Thymus (tissue), 11 donors: ENCODE data around the gene CAND1. TPM values are rescaled to one million over a fixed set of nuclear protein-coding genes. Genes with fewer than 3 reads are reported as not detected.
A peak's percentile ranks its signal among the peaks of the same experiment; 100 is the strongest.

Experiments used
- DNase-seq, 9 donors: peaks; one replicate each; pipeline ENCODE4 v3.0.0-alpha.2; 2013; ENCODE audit warnings: low spot score in 9 of 9, low read depth in 6 of 9, missing footprints in 1 of 9
- H3K27ac ChIP-seq, 2 donors: one replicate each; pipeline ENCODE4 v1.5.1; 2013; ENCODE audit warnings: control low read depth in 1 of 2, low read depth in 1 of 2, low read length in 1 of 2, mild to moderate bottlenecking in 1 of 2, moderate library complexity in 1 of 2
- H3K27me3 ChIP-seq, 2 donors: one replicate each; pipeline ENCODE4 v1.5.1; 2013; ENCODE audit warnings: low read length in 1 of 2; ENCODE audit not compliant: control insufficient read depth in 2 of 2, insufficient read depth in 1 of 2
- H3K36me3 ChIP-seq, 2 donors: one replicate each; pipeline ENCODE4 v1.5.1; 2013; ENCODE audit warnings: low read length in 1 of 2, mild to moderate bottlenecking in 1 of 2, moderate library complexity in 1 of 2; ENCODE audit not compliant: control insufficient read depth in 2 of 2, insufficient read depth in 2 of 2
- H3K4me1 ChIP-seq, 2 donors: one replicate each; pipeline ENCODE4 v1.5.1; 2013; ENCODE audit warnings: low read length in 2 of 2; ENCODE audit not compliant: control insufficient read depth in 2 of 2, insufficient read depth in 2 of 2
- H3K4me3 ChIP-seq, 2 donors: one replicate each; pipeline ENCODE4 v1.5.1; 2013; ENCODE audit warnings: low read length in 2 of 2, control low read depth in 1 of 2, mild to moderate bottlenecking in 1 of 2
- H3K9me3 ChIP-seq, 2 donors: one replicate each; pipeline ENCODE4 v1.5.1; 2013; ENCODE audit warnings: low read length in 1 of 2, mild to moderate bottlenecking in 1 of 2; ENCODE audit not compliant: control insufficient read depth in 2 of 2, insufficient read depth in 1 of 2
- WGBS: extraction: QIAGEN DNeasy Blood & Tissue Kit; methylation state at CpG from one replicate; pipeline ENCODE4 v1.1.7; 2013; 5-methylcytosine and 5-hydroxymethylcytosine counted together
- polyA plus RNA-seq: library from polyadenylated mRNA; stranded (reverse); fragments of 200-250 nt; gene quantifications from one replicate; pipeline ENCODE4 v1.2.3, GENCODE V29; 2013
- total RNA-seq: library from RNA; stranded (reverse); fragments of 120-200 nt; gene quantifications from one replicate; pipeline ENCODE4 v1.2.4, GENCODE V29; 2013
- donor health status: healthy.

The CAND1 gene
- total and polyA plus RNA-seq, 2 donors, result 43.3 to 98.4 TPM

DNA sequence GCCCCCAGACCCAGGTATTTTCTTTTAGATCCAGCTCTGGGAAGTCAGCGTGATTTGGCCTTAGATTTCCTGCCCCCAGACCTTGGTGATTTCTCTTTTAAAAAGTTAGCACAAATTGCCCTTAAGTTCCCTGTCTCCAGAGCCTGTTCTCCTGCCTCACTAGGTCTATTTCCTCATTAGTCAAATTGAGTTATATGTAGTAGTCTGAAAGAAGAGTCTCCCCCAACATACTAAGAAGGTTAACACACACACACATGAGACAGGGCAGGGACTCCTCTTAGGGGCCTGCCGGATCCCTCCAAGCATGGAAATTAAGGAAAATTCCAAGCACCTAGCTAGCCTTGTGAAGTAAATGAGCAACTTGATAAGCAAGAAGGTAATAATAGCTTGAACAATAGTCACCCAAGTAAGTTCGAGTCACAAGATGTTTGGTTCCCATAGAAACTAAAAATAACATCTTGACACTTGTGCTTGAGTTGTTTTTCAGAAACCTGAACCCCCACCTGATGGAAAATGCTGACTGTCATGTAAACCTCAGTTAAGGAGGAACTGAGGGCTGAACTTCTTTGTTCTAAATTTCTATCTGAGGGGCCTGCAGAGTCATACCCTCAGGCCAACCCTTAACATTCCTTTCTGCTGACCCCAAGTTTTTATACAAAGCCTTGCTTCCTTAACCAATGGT is 51.6 kb downstream of the CAND1 start:
- peak in 3 of 9 donors; percentile 1 to 34 (median 2) for DNase-seq
- WGBS, result 82% methylated on average over 3 of the region's 3 CpGs

GRCh38 chr12:67322580-67322979 is 53.4 kb downstream of the CAND1 start:
- no peaks in the 10 kb centered on the region for H3K4me1 ChIP-seq
- DNase-seq, result no peak
- no peak overlapping the region for H3K27ac ChIP-seq
- H3K4me3 ChIP-seq, result no peak overlapping the region
- WGBS, result 99% methylated on average over 12 of the region's 12 CpGs
- H3K36me3 ChIP-seq, result peaks cover 0 to 8% of the 10 kb centered on the region in 2 donors
- H3K27me3 ChIP-seq, result no peaks in the 10 kb centered on the region
- peaks cover 0 to 7% of the 10 kb centered on the region in 2 donors for H3K9me3 ChIP-seq

More for the DNA sequence above, 51.6 kb downstream of the CAND1 start:
- H3K36me3 ChIP-seq, result peaks cover 5 to 15% of the 10 kb centered on the region in 2 donors
- no peaks in the 10 kb centered on the region for H3K4me1 ChIP-seq
- no peak overlapping the region for H3K27ac ChIP-seq
- no peak overlapping the region for H3K4me3 ChIP-seq
- no peaks in the 10 kb centered on the region for H3K27me3 ChIP-seq
- peaks cover 0 to 7% of the 10 kb centered on the region in 2 donors for H3K9me3 ChIP-seq

- no peaks in the 10 kb centered on the region for H3K27me3 ChIP-seq
- H3K27ac ChIP-seq, result no peak overlapping the region
- H3K4me3 ChIP-seq, result no peak overlapping the region
- 98% methylated on average over 3 of the region's 3 CpGs for WGBS
- H3K9me3 ChIP-seq, result peaks cover 0 to 7% of the 10 kb centered on the region in 2 donors
- H3K4me1 ChIP-seq, result no peaks in the 10 kb centered on the region
- DNase-seq, result no peak
- peaks cover 0 to 6% of the 10 kb centered on the region in 2 donors for H3K36me3 ChIP-seq
Measured at GRCh38 chr12:67323007-67323406, 53.8 kb downstream of the CAND1 start.

DNA sequence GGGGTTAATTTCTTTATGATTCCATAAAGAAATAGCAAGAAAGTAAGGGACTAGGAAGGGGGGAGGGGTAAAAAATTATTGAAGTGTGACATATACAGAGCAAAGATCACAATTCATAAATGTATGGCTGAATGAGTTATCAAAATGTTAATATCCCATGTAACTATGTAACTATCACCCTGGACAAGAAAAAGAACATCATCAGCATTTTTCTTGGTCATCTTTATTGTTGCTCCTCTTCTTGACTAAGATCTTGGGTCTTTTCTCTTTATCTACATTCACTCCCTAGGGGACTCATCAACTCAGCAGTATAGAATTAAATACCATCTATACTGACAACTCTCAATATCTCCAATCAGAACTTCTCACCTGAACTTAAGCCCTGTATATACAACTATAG is 57.5 kb downstream of the CAND1 start:
- no peak overlapping the region for H3K27ac ChIP-seq
- no peaks in the 10 kb centered on the region for H3K4me1 ChIP-seq
- DNase-seq, result no peak
- peaks cover 0 to 7% of the 10 kb centered on the region in 2 donors for H3K9me3 ChIP-seq
- no peaks in the 10 kb centered on the region for H3K27me3 ChIP-seq
- no peak overlapping the region for H3K4me3 ChIP-seq
- H3K36me3 ChIP-seq, result no peaks in the 10 kb centered on the region

DNA sequence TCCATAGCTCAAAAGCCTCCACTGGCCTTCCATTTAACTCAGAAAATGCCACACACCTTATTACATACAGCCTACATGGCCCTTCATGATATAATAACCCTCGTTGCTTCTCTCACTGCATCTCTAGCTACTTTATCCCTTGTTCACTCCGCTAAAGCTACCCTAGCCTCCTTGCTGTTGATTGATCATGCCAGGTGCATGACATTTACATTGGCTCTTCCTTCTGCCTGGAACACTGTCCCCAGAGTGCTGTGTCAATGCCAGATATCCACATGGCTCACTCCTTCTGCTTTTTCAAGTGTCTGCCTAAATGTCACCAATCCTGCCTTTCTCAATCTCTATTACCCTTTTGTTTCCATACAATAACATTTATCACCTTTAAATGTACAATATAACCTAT is 58.3 kb downstream of the CAND1 start:
- Histone ChIP-seq H3K4me1 (no peaks in the 10 kb centered on the region), H3K27ac (no peak overlapping the region), H3K9me3 (peaks cover 0 to 4% of the 10 kb centered on the region in 2 donors), H3K4me3 (no peak overlapping the region), H3K27me3 (no peaks in the 10 kb centered on the region), H3K36me3 (no peaks in the 10 kb centered on the region)
- no peak for DNase-seq
- WGBS, result 92% methylated on average over 2 of the region's 2 CpGs

DNA sequence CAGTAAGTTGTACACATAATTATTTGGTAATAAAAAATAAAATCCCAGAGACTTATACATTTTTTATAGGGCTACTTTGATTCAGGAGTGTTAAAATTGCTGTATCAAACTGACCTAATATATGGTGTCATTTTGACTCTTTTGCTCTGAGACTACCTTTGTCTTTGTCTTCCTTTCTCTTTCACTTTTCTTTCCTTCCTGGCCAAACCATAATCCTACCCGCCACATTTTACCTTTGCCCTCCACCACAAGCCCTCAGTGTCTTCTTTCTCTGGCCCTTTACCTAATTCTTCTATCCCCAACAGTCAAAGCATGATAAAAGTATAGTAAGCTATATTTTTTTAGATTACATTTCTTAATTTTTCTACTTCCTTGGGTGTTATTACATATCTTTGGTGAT is 62.0 kb downstream of the CAND1 start:
- 83% methylated on average over 1 of the region's 1 CpG for WGBS
- H3K27ac ChIP-seq, result no peak overlapping the region
- H3K4me3 ChIP-seq, result no peak overlapping the region
- no peaks in the 10 kb centered on the region for H3K36me3 ChIP-seq
- DNase-seq, result no peak
- no peaks in the 10 kb centered on the region for H3K27me3 ChIP-seq
- H3K9me3 ChIP-seq, result no peaks in the 10 kb centered on the region
- H3K4me1 ChIP-seq, result no peaks in the 10 kb centered on the region

GRCh38 chr12:67331828-67332227 is 62.7 kb downstream of the CAND1 start:
- Histone ChIP-seq H3K27me3 (no peaks in the 10 kb centered on the region), H3K36me3 (no peaks in the 10 kb centered on the region), H3K9me3 (no peaks in the 10 kb centered on the region), H3K4me1 (no peaks in the 10 kb centered on the region), H3K4me3 (no peak overlapping the region), H3K27ac (no peak overlapping the region)
- no peak for DNase-seq

GRCh38 chr12:67333649-67334048 is 64.5 kb downstream of the CAND1 start:
- no peak for DNase-seq
- Histone ChIP-seq H3K27ac (no peak overlapping the region), H3K9me3 (no peaks in the 10 kb centered on the region), H3K4me1 (no peaks in the 10 kb centered on the region), H3K27me3 (no peaks in the 10 kb centered on the region), H3K4me3 (no peak overlapping the region), H3K36me3 (no peaks in the 10 kb centered on the region)
- 98% methylated on average over 1 of the region's 1 CpG for WGBS

- H3K4me1 ChIP-seq, result no peaks in the 10 kb centered on the region
- no peak overlapping the region for H3K4me3 ChIP-seq
- peaks cover 0 to 6% of the 10 kb centered on the region in 2 donors for H3K9me3 ChIP-seq
- DNase-seq, result no peak
- H3K27ac ChIP-seq, result no peak overlapping the region
- H3K27me3 ChIP-seq, result no peaks in the 10 kb centered on the region
- H3K36me3 ChIP-seq, result no peaks in the 10 kb centered on the region
Measured at GRCh38 chr12:67338426-67338825, 69.3 kb downstream of the CAND1 start.
